ENCODE measurements around the gene RAPGEF1.

- TF ChIP-seq CTCF (conservative IDR thresholded peaks at IDR 0.05; ENCODE audit: low read depth, low read length), result no peak
- TF ChIP-seq EZH2phosphoT487 (IDR thresholded peaks at IDR 0.05; ENCODE audit: borderline replicate concordance, low read length), result no peak
Measured at GRCh38 chr9:131607591-131607990, 132.3 kb downstream of the RAPGEF1 start.

Data from PC-3 (cell line).